ENCODE measurements around the gene PRSS53. TPM values are rescaled to one million over a fixed set of nuclear protein-coding genes. Genes with fewer than 3 reads are reported as not detected.

PRSS53 gene
- total RNA-seq, 4 donors from 2014 or later: 0.25 to 4.4 (median 2.6) TPM

GRCh38 chr16:31061813-31062440 lies 26.8 kb downstream of the PRSS53 start:
- Histone ChIP-seq H3K4me3 (no peak overlapping the region), H3K27ac (no peak overlapping the region), H3K4me1 (peaks cover 0 to 20% (median 8%) of the 10 kb centered on the region in 3 donors), H3K27me3 (no peaks in the 10 kb centered on the region), H3K9me3 (no peaks in the 10 kb centered on the region), H3K36me3 (peaks cover 0 to 54% of the 10 kb centered on the region in 2 donors)
- WGBS, 2 donors (ENCODE audit: low coverage in 1 of 2): 85 to 88% methylated on average over 4 to 5 of the region's 54 CpGs
- TF ChIP-seq POLR2AphosphoS5 (IDR thresholded peaks at IDR 0.05) (no peak), EP300 (IDR thresholded peaks at IDR 0.05) (no peak), POLR2A (IDR thresholded peaks at IDR 0.05) (no peak), CTCF (IDR thresholded peaks at IDR 0.05) (no peak)
- ATAC-seq: no peak

- Histone ChIP-seq H3K27ac (no peak overlapping the region), H3K4me3 (no peak overlapping the region), H3K9me3 (no peaks in the 10 kb centered on the region), H3K4me1 (peaks cover 0 to 20% (median 8%) of the 10 kb centered on the region in 3 donors), H3K36me3 (peaks cover 0 to 54% of the 10 kb centered on the region in 2 donors), H3K27me3 (no peaks in the 10 kb centered on the region)
- TF ChIP-seq POLR2AphosphoS5 (IDR thresholded peaks at IDR 0.05) (no peak), POLR2A (IDR thresholded peaks at IDR 0.05) (no peak), CTCF (IDR thresholded peaks at IDR 0.05) (no peak), EP300 (IDR thresholded peaks at IDR 0.05) (no peak)
- 89% methylated on average over 8 of the region's 42 CpGs; no CpG with 5 or more reads in 1 of the 2 donors for WGBS, 2 donors (ENCODE audit: low coverage in 1 of 2)
- ATAC-seq: no peak
Observed at GRCh38 chr16:31061126-31061812, 27.5 kb downstream of the PRSS53 start.

GRCh38 chr16:31055613-31056012 lies 33.1 kb downstream of the PRSS53 start:
- H3K4me1 ChIP-seq: no peaks in the 10 kb centered on the region
- no peak for ATAC-seq
- no peaks in the 10 kb centered on the region for H3K27me3 ChIP-seq
- TF ChIP-seq POLR2A (IDR thresholded peaks at IDR 0.05) (no peak), CTCF (IDR thresholded peaks at IDR 0.05) (no peak), POLR2AphosphoS5 (IDR thresholded peaks at IDR 0.05) (no peak), EP300 (IDR thresholded peaks at IDR 0.05) (no peak)
- no peaks in the 10 kb centered on the region for H3K9me3 ChIP-seq
- no peak overlapping the region for H3K4me3 ChIP-seq
- 74 to 78% methylated on average over 3 to 4 of the region's 4 CpGs for WGBS, 2 donors (ENCODE audit: low coverage in 1 of 2)
- no peak overlapping the region for H3K27ac ChIP-seq
- peaks cover 0 to 18% of the 10 kb centered on the region in 2 donors for H3K36me3 ChIP-seq

GRCh38 chr16:31052114-31052513 lies 36.6 kb downstream of the PRSS53 start:
- H3K4me1 ChIP-seq: no peaks in the 10 kb centered on the region
- no peaks in the 10 kb centered on the region for H3K27me3 ChIP-seq
- H3K4me3 ChIP-seq: no peak overlapping the region
- H3K9me3 ChIP-seq: no peaks in the 10 kb centered on the region
- H3K36me3 ChIP-seq: no peaks in the 10 kb centered on the region
- TF ChIP-seq EP300 (IDR thresholded peaks at IDR 0.05) (no peak), POLR2A (IDR thresholded peaks at IDR 0.05) (no peak), CTCF (IDR thresholded peaks at IDR 0.05) (no peak), POLR2AphosphoS5 (IDR thresholded peaks at IDR 0.05) (no peak)
- H3K27ac ChIP-seq: no peak overlapping the region
- WGBS, 2 donors (ENCODE audit: low coverage in 1 of 2): 40 to 83% methylated on average over 2 of the region's 2 CpGs
- peak; percentile 80 for ATAC-seq

All from gastroesophageal sphincter (tissue), 4 donors.